Bone marrow (tissue), 2 donors: ENCODE results near the gene ZNF764.
"Not testable (repeated sequence)": the region's sequence is repeated elsewhere in the genome, so short reads cannot be mapped to it uniquely, and the experiment has no call there.

Experiments
- DNase-seq, 2 donors: peaks; one replicate each; lab custom pipeline; 2025; lab: John Stamatoyannopoulos, UW

The ZNF764 gene

DNA sequence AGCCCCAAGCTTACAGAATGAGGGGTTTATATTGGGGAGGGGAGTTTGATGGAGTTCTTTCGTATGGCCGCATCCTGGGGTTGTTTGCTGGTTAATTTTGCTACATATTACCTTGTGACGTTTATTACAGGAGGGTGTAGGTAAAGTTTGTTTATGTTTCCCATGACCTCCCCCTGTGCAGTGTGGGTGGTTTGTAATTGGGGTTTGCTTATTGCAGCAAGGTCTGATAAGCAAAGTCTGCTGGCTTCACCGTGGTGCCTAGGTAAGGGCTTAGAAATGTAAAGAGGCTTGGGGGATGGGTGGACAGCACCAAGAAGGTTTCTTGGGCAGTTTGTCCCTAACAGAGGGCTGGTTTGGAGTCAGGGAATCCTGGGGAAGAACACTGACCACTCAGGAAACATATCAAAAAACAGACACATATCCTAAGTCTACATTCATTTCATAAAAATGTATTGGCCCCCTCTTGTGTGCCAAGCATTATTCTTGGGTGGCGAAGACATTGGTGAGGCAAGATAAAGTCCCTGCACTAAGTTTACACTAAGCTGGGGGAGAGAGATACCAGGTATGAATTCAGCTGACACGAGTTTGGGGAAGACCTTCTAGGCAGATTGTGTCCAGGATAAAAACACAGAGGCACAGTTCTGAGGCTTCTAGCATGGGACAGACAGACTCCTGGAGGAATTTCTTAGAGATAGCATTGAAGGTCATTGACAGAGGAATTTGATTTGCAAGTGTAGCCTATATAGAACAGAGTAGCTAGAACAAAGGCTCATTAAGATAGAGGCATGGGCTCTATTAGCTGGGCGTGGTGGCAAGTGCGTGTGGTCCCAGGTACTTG is 9.5 kb downstream of the ZNF764 start:
- no peak for DNase-seq

DNA sequence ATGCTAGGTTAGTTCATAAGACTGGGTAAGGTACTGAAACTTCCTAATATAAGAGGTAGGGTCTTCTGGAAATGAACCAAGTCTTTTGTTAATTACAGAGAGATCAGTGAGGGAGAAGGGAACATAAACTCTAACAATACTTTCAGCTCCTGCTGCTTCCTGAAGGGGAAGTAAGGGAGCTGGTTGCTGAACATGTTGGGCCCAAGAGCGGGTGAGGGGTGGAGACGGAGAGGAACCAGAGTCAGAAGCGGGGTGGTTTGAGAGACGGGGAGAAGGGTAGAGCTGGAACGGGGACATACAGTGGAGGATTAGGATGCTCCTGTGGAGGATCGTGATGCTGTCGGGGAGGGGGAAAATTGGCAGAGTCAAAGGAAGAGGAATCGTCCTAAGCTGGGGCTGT is 12.1 kb downstream of the ZNF764 start:
- DNase-seq = peak in 1 of 2 donors; percentile 37

DNA sequence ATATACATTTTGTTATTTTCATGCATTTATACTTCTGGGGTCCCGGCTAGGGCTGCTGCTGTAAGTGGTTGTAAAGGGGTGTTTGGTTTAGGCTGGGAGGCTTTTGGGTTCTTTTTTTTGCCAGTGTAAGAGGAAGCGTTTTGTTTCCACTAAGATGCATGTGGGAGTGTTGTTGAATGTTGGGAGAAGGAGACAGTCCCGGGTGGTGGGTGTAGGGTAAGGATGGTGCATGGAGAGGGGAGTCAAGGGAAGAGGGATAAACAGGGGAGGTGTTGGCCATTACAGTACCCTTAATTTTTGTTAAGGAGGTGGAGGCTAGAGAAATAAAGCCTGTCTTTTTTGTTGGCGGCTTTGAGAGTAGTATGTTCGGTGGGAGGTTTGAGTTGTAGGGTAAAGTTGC is 15.1 kb downstream of the ZNF764 start:
- DNase-seq = no peak

DNA sequence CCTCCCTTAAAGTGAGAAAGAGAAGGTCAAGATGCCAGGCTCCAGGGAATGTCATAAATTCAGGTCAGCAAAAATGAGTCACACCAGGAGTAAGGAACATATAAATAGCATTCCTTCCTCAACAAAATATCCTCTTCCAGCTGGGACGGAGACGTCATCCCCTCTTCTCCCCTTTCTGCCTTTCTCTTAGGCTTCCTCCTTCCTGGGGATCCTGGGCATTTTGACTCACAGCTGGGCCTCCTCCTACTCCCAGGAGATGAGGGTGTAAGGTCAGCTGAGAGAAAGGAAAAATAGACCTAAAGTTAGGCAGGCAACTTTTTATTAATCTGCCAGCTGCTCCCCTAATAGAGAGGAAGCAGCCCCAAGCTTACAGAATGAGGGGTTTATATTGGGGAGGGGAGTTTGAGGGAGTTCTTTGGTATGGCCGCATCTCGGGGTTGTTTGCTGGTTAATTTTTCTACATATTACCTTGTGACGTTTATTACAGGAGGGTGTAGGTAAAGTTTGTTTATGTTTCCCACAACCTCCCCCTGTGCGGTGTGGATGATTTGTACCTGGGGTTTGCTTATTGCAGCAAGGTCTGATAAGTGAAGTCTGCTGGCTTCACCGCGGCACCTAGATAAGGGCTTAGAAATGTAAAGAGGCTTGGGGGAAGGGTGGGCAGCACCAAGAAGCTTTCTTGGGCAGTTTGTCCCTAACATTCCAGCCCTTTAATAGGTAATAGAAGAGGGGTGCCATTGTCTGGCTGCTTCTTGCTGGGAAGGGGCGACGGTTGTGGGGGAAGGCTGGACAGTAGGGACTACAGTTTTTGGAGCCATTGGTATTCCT is 16.5 kb downstream of the ZNF764 start:
- DNase-seq = no peak

DNA sequence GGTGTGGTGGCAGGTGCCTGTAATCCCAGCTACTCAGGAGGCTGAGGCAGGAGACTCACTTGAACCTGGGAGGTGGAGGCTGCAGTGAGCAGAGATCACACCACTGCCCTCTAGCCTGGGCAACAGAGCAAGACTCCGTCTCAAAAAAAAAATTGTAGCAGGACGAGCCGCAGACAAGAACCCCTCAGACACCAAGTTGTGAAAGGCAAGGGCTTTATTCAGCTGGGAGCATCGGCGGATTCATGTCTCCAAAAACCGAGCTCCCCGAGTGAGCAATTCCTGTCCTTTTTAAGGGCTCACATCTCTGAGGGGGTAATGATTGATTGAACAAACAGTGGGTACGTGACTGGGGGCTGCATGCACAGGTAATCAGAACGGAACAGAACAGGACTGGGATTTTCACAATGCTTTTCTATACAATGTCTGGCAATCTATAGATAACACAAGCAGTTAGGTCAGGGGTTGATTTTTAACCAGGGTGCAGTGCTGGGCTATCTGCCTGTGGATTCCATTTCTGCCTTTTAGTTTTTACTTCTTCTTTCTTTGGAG is 17.2 kb downstream of the ZNF764 start:
- not testable (repeated sequence) for DNase-seq

DNA sequence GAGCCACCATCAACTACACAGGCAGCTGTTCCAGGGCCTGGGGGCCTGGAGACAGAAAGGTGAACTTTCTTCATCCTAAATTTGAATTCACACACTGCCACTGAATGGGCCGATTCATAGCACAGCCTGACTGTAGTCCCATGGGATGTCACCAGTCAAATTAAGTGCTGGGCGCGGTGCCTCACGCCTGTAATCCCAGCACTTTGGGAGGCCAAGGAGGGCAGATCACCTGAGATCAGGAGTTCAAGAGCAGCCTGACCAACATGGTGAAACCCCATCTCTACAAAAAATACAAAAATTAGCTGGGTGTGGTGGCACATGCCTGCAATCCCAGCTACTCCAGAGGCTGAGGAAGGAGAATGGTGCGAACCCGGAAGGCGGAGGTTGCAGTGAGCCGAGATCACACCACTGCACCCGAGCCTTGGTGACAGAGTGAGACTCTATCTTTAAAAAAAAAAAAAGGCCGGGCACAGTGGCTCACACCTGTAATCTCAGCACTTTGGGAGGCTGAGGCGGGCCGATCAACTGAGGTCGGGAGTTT is 18.1 kb downstream of the ZNF764 start:
- DNase-seq = not testable (repeated sequence)

DNA sequence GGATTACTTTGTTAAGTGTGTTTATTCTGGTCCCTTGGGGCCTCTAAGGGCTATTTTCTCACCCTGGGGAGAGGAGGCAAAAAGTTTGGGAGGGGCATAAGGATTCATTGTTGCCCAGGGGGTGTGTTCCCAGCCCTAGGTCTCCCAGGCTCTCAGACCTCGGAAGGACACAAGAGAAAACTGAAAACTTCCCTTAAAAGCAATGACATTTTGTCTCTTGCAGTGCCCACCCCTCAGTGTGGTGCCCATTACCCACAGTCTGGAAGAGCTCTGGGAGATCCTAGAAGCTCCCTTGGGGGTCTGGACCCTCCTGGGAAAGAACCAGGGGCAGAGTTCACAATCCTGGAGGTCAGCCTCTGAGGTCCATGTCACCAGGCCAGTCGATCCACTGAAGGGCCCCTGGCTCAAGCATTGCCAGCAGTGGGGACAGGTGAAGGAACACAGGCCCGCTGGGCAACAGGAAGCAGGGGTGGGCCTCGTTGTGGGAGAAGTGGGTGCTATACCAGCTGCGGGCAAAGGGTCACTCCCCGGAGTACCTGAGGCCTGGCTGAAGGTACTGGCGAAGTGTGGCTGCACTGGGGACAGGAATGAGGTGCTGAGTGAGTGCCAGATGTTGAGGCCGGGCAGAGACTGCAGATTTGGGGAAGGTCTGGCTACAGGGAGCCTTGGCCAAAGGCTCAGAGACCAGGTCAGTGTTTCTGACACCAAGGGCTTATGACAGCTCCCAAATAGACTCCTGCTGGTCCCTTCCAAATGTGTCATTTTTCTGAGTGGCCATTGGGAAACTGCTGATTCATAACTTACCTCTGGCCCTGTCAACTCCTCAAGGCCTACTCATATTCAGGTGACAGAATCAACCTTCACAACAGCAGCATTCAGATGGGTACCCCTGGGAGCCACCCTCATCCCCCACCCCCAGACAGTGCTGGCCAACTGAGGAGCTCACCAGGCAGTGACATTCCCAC is 18.9 kb downstream of the ZNF764 start:
- DNase-seq = no peak

DNA sequence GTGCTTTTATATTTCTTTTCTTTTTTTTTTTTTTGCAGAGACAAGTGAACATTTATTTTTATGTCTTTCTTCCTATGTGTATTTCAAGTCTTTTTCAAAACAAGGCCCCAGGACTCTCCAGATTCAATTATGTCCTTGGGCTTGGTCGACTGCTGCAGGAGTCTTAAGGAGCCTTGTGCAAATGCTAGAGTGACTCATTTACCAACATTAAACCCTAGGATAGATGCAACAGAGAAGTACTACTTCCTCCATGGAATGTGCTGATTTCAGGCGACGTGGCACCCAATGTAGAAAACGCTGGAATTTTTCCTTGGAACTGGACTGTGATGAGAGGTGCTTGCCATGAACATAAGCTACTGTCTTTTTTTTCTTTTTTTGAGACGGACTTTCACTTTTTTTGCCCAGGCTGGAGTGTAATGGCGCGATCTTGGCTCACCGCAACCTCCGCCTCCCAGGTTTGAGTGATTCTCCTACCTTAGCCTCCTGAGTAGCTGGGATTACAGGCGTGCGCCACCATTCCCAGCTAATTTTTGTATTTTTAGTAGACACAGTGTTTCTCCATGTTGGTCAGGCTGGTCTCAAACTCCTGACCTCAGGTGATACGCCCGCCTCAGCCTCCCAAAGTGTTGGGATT is 21.7 kb downstream of the ZNF764 start:
- not testable (repeated sequence) for DNase-seq

DNA sequence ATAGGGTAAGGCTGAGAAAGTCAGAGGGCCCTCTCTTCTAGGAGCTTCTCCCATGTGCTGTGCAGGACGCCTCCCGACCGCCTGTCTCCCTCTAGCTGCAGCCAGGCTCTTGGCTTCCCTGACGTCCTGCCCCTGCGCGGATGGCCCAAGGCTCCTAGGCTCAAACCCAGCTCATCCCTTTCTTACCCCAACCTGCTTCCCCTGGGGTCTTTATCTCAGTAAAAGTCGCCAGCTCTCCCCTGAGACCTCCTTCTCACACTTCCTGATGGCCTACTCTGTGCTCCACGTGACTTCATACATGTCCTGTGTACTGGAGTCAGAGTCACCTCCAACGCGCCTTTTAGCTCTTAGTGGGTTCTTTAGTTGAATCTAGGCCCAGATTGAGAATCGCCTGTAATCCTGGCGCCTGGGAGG is 22.4 kb downstream of the ZNF764 start:
- peak in 1 of 2 donors; percentile 56 for DNase-seq

DNA sequence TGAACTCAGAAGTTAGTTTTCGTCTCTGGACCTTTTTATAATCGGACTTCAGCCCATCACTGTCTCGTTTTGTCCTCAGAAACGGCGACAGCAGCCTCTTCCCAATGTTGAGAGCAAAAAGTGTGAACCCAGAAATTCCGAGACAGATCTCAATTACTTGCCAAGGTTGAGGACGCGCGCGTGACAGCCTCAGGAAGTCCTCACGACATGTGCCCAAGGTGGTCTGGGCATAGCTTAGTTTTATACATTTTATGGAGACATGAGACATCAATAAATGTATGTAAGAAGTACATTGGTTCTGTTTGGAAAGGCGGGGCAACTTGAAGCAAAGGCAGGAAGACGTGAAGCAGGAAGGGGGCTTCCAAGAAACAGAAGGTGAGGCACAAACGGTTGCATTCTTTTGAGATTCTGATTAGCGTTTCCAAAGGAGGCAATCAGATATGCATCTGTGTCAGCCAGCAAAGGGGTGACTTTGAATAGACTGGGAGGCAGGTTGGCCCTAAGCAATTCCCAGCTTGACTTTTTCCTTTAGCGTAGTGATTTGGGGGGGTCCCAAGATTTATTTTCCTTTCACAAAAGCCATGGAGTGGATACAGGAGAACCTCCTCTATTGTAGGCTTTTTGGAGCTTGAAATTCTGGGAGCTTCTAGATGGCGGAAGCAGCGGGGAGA is 22.9 kb downstream of the ZNF764 start:
- DNase-seq = peak; percentile 30 to 50

DNA sequence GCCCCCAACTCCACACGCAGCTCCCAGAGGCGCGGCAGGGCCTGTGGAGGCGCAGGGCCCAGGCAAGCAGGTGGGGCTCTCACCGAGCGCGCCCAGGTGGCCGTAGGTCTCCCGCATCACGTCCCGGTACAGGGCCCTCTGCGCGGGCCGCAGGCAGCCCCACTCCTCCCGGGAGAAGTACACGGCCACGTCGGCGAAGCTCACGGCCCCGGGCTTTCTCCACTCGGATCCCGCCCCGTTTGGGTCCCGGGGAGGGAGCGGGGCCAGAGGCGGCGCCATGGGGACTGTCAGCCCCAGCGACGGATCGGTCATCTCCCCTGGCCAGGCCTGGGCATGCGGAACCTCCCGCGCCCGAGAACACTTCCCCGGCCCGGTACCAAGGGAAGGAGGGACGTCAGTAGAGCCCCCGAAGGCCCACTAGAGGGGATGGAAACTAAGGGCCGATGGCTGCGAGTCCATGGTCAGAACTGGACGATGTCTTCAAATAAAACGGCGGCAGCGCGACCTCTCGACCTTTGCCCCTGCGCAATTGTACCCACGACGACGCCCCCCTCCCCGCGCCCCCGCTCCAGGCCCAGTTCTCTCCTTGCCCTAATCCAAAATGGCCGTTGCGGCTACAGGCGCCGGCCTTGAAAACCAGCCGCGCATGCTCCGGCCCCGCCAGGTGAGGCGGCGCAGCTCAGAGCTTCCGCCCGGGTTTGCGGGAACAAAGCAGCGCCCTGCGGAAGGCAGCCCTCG is 23.6 kb downstream of the ZNF764 start, which contains the start of gene ZNF747:
Gene ZNF747 (minus strand): TSS at position 491 of the 738 bp plus-strand sequence. CDS start 179 bp downstream, at position 312.
- peak; percentile 50 to 68 for DNase-seq

DNA sequence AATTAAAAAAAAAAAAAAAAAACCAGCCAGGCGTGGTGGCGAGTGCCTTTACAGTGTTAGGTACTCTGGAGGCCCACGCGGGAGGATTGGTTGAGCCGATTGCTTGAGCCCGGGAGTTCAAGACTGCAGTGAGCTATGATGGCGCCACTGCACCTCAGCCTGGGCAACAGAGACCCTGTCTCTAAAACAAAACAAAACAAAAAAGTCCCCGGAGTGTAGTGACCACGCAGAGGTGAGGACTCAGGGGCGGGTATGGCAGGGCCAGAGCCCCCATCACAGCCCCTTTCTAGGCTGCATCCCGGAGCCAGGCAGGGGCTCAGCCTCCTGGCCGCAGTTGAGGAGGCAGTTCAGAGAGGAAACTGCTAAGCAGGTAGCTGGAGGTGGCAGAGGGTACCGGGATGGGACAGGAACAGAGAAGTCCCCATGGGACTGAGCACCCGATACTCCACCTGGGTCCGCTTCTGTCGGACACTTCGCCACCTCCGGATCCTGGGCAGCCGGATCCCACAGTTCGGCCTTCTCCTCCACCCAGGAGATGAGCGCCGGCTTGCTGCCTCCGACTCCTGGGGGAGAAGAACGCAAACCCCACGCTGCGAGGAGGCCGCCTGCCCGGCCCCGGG is 24.3 kb downstream of the ZNF764 start:
- DNase-seq = no peak

DNA sequence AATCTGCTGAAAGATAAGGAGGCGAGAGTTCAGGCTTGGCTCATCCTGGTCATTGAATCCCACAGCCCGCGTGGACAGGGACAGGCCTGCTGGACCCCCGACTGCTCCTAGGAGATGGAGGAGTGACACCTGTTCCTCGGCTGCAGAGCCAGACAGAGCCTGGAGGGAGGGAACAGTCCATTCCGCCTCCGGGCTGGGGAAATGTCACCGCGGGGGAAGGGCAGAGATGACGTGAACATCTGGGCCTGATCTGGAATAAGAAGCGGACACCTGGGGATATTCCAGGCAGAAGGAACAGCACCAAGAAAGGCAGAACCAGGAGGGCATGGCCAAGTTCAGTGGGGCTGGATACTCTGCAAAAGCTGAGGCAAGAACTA is 25.0 kb downstream of the ZNF764 start:
- no peak for DNase-seq

DNA sequence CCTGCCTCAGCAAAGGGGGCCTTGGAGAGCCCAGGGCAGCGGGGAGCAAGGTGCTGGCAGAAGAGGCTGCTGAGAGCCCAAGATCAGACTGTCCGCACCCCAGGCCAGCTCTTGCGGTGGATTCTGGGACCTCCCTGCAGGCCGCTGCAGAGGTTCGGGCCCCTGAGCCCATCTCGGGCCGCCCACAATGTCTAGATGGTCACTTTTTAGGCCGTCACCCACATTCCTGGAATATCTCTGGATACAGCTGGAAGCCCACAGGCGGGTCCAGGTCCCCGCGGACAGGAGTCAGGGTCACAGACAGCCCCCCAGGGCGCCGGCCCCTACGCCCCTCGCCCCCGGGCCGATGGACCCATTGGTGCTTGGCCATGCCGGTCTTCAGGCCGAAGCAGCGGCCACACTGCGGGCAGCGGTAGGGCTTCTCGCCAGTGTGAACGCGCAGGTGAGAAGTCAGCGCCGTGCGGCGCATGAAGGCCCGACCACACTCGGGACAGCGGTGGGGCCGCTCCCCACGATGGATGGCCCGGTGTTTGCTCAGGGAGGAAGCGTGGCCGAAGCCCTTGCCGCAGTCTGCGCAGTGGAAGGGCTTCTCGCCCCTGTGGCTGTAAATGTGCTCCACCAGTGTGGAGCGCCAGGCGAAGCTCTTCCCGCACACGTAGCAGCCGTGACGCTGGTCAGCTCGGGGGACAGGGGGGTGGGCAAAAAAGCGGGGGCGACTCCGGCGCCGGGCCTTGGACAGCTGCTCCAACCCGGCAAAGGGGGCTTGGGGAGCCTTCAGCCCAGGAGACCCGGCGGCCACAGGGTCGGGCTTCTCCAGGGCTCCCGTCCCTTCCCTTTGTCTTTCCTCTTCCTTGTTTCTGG is 25.7 kb downstream of the ZNF764 start:
- no peak for DNase-seq

DNA sequence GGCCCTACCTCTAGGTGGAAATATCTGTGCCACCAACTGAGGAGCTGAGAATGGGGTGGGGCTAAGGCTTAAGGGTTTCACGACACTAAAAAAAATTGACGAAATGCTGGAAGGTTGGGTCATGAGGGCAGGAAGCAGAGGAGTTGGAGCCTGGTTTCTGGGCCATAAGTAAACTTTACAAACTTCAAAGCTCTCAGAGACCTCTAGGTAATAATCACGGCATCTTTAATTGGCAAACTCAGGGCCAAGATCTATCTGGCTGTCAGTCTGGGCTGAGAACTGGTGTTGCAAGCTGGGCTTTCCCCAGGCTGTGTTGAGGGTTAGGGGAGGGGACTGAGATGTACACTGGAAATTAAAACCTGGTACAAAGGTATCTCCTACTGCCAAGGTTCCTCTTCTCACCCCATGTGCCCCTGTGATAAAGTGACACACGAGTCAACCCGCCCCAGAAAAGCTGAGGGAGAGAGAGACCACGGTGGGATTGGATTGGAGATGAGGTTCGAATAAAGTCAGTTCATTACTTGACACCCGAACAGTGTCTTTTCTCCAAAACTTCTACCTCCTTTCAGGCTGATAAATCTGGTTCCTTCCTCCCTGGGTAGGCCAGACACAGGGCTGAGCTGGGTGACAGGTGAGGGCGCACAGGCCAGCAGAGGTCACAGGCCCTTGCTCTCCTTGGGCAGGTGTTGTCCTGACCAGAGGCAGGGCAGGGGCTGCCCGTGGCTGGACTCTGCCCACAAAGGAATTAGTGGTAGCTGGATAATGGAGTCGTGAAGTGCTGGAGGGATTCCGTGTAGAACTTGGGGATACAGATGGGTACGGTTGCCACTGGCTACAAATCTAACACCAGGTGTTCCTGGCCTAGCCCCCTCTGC is 27.8 kb downstream of the ZNF764 start:
- no peak for DNase-seq

DNA sequence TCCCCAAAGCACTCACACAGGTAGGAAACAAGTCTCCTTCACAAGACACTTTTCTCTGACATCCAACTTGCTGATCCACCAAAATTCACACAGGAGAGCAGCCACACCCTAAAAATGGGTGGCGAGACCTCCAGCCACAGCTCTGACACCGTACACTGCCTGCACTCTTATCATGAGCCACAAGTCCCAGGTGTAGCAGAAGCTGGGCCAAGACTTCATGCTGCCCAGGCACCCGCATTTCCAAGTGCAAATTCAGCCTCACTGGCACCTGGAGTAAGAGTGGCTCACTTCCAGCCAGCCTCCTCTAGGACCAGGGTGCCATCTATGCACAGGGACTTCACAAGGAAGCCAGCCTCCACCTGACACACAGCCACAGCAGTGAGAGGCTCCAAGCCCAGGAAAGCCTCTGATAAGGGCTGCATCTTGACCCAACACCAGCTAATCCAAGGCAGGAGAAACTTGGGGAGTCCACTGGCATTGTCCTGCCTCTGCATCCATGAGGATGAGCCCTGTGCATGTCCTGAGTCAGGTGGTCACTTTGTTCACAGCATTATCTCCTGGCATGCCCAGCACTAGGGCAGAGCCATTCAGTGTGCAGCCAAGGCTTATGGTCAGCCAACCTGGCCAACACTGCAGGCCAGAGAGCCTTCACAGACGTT is 29.2 kb downstream of the ZNF764 start:
- DNase-seq = no peak
